GM23338 (cell line): ENCODE measurements around the gene IFNLR1. TPM values are rescaled to one million over a fixed set of nuclear protein-coding genes. Genes with fewer than 3 reads are reported as not detected.

Experiments used
- ATAC-seq: fragments of 200-7000 bp; cut with Tn5 transposase; 3 replicates; pipeline ENCODE4 v1.9.1; 2020
- DNase-seq: peaks from one replicate; pipeline ENCODE4 v3.0.0-alpha.2; 2015; ENCODE audit warnings: low spot score
- H2AFZ ChIP-seq: fragments of 200-600 bp; sonication (generic); 2 replicates; pipeline ENCODE4 v1.8.0; 2016; ENCODE audit warnings: antibody characterized with exemption, mild to moderate bottlenecking, moderate library complexity
- H3F3A ChIP-seq: fragments of 200-600 bp; sonication (generic); replicated peaks from 2 replicates; pipeline ENCODE4 v1.8.0; 2017; ENCODE audit warnings: antibody characterized with exemption, mixed run types, low read depth
- H3K27ac ChIP-seq: fragments of 200-600 bp; sonication (generic); 2 replicates; pipeline ENCODE4 v1.6.1; 2016; ENCODE audit warnings: low read depth
- H3K27me3 ChIP-seq: fragments of 200-600 bp; sonication (generic); 2 replicates; pipeline ENCODE4 v1.8.0; 2016; ENCODE audit warnings: mild to moderate bottlenecking, mixed run types, moderate library complexity; ENCODE audit not compliant: insufficient read depth
- H3K36me3 ChIP-seq: fragments of 200-600 bp; sonication (generic); 2 replicates; pipeline ENCODE4 v1.8.0; 2016; ENCODE audit warnings: mild to moderate bottlenecking; ENCODE audit not compliant: insufficient read depth
- H3K4me1 ChIP-seq: fragments of 200-600 bp; sonication (generic); 2 replicates; pipeline ENCODE4 v1.8.0; 2016; ENCODE audit warnings: mild to moderate bottlenecking, moderate library complexity; ENCODE audit not compliant: insufficient read depth
- H3K4me2 ChIP-seq: fragments of 200-600 bp; sonication (generic); 2 replicates; pipeline ENCODE4 v1.7.1; 2017; ENCODE audit warnings: mixed run types
- H3K4me3 ChIP-seq: fragments of 200-600 bp; sonication (generic); 2 replicates; pipeline ENCODE4 v1.6.1; 2016; ENCODE audit warnings: mixed run types
- H3K79me2 ChIP-seq: fragments of 200-600 bp; sonication (generic); replicated peaks from 2 replicates; pipeline ENCODE4 v1.8.0; 2017; ENCODE audit warnings: mild to moderate bottlenecking; ENCODE audit not compliant: insufficient read depth
- H3K9me2 ChIP-seq: fragments of 200-600 bp; sonication (generic); 2 replicates; pipeline ENCODE4 v1.8.0; 2017; ENCODE audit not compliant: insufficient read depth
- H4K20me1 ChIP-seq: fragments of 200-600 bp; sonication (generic); replicated peaks from 2 replicates; pipeline ENCODE4 v1.8.0; 2017; ENCODE audit warnings: mild to moderate bottlenecking; ENCODE audit not compliant: insufficient read depth
- H3K27ac Mint-ChIP-seq: 2 replicates; pipeline ENCODE4 v1.8.0; 2020; ENCODE audit warnings: inconsistent platforms, mild to moderate bottlenecking, moderate library complexity, mixed read lengths
- H3K27me3 Mint-ChIP-seq: 3 replicates; pipeline ENCODE4 v1.8.0; 2022; ENCODE audit warnings: low read depth, mild to moderate bottlenecking, moderate library complexity, mixed read lengths, inconsistent platforms; ENCODE audit not compliant: insufficient read depth, poor library complexity
- H3K36me3 Mint-ChIP-seq: 3 replicates; pipeline ENCODE4 v1.8.0; 2021; ENCODE audit warnings: low read depth, mild to moderate bottlenecking, inconsistent platforms, moderate library complexity, mixed read lengths
- H3K4me1 Mint-ChIP-seq: 3 replicates; pipeline ENCODE4 v1.8.0; 2020; ENCODE audit warnings: mild to moderate bottlenecking, inconsistent platforms, mixed read lengths
- H3K4me3 Mint-ChIP-seq: 3 replicates; pipeline ENCODE4 v1.8.0; 2021; ENCODE audit warnings: moderate library complexity, mild to moderate bottlenecking, inconsistent platforms, mixed read lengths
- H3K9me3 Mint-ChIP-seq: 3 replicates; pipeline ENCODE4 v1.8.0; 2020; ENCODE audit warnings: moderate library complexity, mild to moderate bottlenecking, inconsistent platforms, mixed read lengths
- CREB1 ChIP-seq: fragments of 250-450 bp; sonication (Bioruptor Pico); IDR thresholded peaks from 2 replicates; pipeline ENCODE4 v1.5.0; 2020; ENCODE audit warnings: low read depth, mild to moderate bottlenecking, moderate library complexity
- EZH2 ChIP-seq: fragments of 200-600 bp; sonication (generic); IDR thresholded peaks from one replicate; pipeline ENCODE4 v1.8.0; 2017; ENCODE audit warnings: antibody characterized with exemption, mild to moderate bottlenecking, low read depth; ENCODE audit not compliant: unreplicated experiment
- EZH2phosphoT487 ChIP-seq: fragments of 200-600 bp; sonication (generic); IDR thresholded peaks from one replicate; pipeline ENCODE4 v1.8.1; 2018; ENCODE audit warnings: antibody characterized with exemption; ENCODE audit not compliant: unreplicated experiment
- JUNB ChIP-seq: IDR thresholded peaks from one replicate; pipeline ENCODE4 v1.6.1; 2016; ENCODE audit warnings: antibody characterized with exemption; ENCODE audit not compliant: unreplicated experiment
- NANOG ChIP-seq: IDR thresholded peaks from 2 replicates; pipeline ENCODE4 v1.6.1; 2016; ENCODE audit warnings: antibody characterized with exemption, borderline replicate concordance
- POLR2AphosphoS5 ChIP-seq: IDR thresholded peaks from 2 replicates; pipeline ENCODE4 v1.6.1; 2016; ENCODE audit warnings: antibody characterized with exemption, low read depth
- STAT1 ChIP-seq: IDR thresholded peaks from one replicate; pipeline ENCODE4 v1.6.1; 2016; ENCODE audit warnings: antibody characterized with exemption; ENCODE audit not compliant: unreplicated experiment
- ZNF114 ChIP-seq: fragments of 250-450 bp; sonication (Bioruptor Pico); IDR thresholded peaks from 2 replicates; pipeline ENCODE4 v1.5.0; 2020; ENCODE audit warnings: mild to moderate bottlenecking, moderate library complexity
- ZNF331 ChIP-seq: fragments of 250-450 bp; sonication (Bioruptor Pico); IDR thresholded peaks from 2 replicates; pipeline ENCODE4 v1.5.0; 2020; ENCODE audit warnings: low read depth, mild to moderate bottlenecking, moderate library complexity
- polyA plus RNA-seq: library from polyadenylated mRNA; unstranded; fragments of >200 nt; fragmentation: Nextera tagmentation; extraction: Ambion mirVana; gene quantifications from 2 replicates; pipeline ENCODE4 v1.2.1, GENCODE V29; 2016
- total RNA-seq: library from RNA; depleted of rRNA; stranded (reverse); fragments of >200 nt; shearing (Covaris generic); gene quantifications from 2 replicates; pipeline ENCODE4 v1.2.3, GENCODE V29; 2014
- TF ChIP-seq, protein P1 (sequence below): IDR thresholded peaks from 2 replicates; pipeline ENCODE4 v1.6.1; 2016; ENCODE audit warnings: antibody characterized with exemption
- TF ChIP-seq, protein P2 (sequence below), 2 experiments: fragments of 200-600 bp in 1 of 2; sonication (generic) in 1 of 2; conservative IDR thresholded peaks; 2 replicates each; pipeline versions ENCODE4 v1.5.1 to v1.6.1; 2016 to 2017; ENCODE audit warnings: antibody characterized with exemption in 2 of 2, low read depth in 2 of 2, mild to moderate bottlenecking in 2 of 2, moderate library complexity in 1 of 2
- TF ChIP-seq, protein P3 (sequence below): fragments of 250-450 bp; sonication (Bioruptor Pico); IDR thresholded peaks from 2 replicates; pipeline ENCODE4 v1.5.0; 2020; ENCODE audit warnings: mild to moderate bottlenecking, moderate library complexity
- TF ChIP-seq, protein P4 (sequence below): IDR thresholded peaks from one replicate; pipeline ENCODE4 v1.6.1; 2018; ENCODE audit warnings: antibody characterized with exemption; ENCODE audit not compliant: unreplicated experiment

Gene IFNLR1
- total and polyA plus RNA-seq, 2 experiments from 2014 or later, result 4.2 to 6.2 TPM

DNA sequence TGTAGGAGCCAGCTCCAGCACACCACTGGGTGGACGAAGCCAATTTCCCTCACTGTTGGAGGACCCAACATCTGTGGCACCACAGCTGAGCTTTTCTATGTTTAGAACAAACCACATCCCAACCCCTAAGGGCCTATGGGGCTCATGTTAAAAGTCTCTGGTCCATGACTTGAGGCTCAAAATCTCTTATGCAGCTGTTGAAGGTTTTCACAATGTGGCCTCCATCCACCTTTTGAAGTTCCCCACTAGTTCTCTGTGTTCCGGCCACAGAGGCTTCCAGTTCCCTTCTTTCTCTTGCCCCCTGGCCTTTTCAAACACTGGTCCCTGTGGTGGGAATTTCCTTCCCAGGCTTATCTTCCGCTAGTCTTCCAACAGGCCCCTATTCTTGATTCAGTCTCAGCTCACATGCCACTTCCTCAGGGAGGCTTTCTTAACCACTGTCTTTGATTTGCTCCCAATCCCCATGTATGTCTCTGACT is 3.9 kb upstream of the IFNLR1 start:
- H3K27ac Mint-ChIP-seq, result no peak overlapping the region
- Histone ChIP-seq H3K4me2 (no peak overlapping the region), H3K36me3 (no peaks in the 10 kb centered on the region), H2AFZ (no peak overlapping the region), H3K4me1 (peaks cover 11% of the 10 kb centered on the region), H3K9me2 (no peaks in the 10 kb centered on the region), H3K27me3 (no peaks in the 10 kb centered on the region), H3F3A (no peaks in the 10 kb centered on the region), H3K79me2 (no peaks in the 10 kb centered on the region), H3K4me3 (no peak overlapping the region), H4K20me1 (no peaks in the 10 kb centered on the region), H3K27ac (no peak overlapping the region)
- no peaks in the 10 kb centered on the region; the same call in 2 of the 3 replicates for H3K36me3 Mint-ChIP-seq
- no peaks in the 10 kb centered on the region; the same call in 2 of the 3 replicates for H3K9me3 Mint-ChIP-seq
- H3K27me3 Mint-ChIP-seq, result peaks cover 18% of the 10 kb centered on the region
- H3K4me3 Mint-ChIP-seq, result no peak overlapping the region
- peaks cover 10% of the 10 kb centered on the region for H3K4me1 Mint-ChIP-seq
- DNase-seq (no peak), ATAC-seq (no peak)
- TF ChIP-seq, protein P1, sequence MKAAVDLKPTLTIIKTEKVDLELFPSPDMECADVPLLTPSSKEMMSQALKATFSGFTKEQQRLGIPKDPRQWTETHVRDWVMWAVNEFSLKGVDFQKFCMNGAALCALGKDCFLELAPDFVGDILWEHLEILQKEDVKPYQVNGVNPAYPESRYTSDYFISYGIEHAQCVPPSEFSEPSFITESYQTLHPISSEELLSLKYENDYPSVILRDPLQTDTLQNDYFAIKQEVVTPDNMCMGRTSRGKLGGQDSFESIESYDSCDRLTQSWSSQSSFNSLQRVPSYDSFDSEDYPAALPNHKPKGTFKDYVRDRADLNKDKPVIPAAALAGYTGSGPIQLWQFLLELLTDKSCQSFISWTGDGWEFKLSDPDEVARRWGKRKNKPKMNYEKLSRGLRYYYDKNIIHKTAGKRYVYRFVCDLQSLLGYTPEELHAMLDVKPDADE, result no peak
- TF ChIP-seq JUNB, result no peak
- TF ChIP-seq EZH2, result no peak
- no peak for TF ChIP-seq EZH2phosphoT487
- TF ChIP-seq NANOG, result no peak
- TF ChIP-seq, protein P2, sequence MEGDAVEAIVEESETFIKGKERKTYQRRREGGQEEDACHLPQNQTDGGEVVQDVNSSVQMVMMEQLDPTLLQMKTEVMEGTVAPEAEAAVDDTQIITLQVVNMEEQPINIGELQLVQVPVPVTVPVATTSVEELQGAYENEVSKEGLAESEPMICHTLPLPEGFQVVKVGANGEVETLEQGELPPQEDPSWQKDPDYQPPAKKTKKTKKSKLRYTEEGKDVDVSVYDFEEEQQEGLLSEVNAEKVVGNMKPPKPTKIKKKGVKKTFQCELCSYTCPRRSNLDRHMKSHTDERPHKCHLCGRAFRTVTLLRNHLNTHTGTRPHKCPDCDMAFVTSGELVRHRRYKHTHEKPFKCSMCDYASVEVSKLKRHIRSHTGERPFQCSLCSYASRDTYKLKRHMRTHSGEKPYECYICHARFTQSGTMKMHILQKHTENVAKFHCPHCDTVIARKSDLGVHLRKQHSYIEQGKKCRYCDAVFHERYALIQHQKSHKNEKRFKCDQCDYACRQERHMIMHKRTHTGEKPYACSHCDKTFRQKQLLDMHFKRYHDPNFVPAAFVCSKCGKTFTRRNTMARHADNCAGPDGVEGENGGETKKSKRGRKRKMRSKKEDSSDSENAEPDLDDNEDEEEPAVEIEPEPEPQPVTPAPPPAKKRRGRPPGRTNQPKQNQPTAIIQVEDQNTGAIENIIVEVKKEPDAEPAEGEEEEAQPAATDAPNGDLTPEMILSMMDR (conservative IDR thresholded peaks at IDR 0.05; ENCODE audit: low read depth in 2 of 2), result no peak
- TF ChIP-seq CREB1 (CRISPR knock-in tag), result no peak
- TF ChIP-seq, protein P3, sequence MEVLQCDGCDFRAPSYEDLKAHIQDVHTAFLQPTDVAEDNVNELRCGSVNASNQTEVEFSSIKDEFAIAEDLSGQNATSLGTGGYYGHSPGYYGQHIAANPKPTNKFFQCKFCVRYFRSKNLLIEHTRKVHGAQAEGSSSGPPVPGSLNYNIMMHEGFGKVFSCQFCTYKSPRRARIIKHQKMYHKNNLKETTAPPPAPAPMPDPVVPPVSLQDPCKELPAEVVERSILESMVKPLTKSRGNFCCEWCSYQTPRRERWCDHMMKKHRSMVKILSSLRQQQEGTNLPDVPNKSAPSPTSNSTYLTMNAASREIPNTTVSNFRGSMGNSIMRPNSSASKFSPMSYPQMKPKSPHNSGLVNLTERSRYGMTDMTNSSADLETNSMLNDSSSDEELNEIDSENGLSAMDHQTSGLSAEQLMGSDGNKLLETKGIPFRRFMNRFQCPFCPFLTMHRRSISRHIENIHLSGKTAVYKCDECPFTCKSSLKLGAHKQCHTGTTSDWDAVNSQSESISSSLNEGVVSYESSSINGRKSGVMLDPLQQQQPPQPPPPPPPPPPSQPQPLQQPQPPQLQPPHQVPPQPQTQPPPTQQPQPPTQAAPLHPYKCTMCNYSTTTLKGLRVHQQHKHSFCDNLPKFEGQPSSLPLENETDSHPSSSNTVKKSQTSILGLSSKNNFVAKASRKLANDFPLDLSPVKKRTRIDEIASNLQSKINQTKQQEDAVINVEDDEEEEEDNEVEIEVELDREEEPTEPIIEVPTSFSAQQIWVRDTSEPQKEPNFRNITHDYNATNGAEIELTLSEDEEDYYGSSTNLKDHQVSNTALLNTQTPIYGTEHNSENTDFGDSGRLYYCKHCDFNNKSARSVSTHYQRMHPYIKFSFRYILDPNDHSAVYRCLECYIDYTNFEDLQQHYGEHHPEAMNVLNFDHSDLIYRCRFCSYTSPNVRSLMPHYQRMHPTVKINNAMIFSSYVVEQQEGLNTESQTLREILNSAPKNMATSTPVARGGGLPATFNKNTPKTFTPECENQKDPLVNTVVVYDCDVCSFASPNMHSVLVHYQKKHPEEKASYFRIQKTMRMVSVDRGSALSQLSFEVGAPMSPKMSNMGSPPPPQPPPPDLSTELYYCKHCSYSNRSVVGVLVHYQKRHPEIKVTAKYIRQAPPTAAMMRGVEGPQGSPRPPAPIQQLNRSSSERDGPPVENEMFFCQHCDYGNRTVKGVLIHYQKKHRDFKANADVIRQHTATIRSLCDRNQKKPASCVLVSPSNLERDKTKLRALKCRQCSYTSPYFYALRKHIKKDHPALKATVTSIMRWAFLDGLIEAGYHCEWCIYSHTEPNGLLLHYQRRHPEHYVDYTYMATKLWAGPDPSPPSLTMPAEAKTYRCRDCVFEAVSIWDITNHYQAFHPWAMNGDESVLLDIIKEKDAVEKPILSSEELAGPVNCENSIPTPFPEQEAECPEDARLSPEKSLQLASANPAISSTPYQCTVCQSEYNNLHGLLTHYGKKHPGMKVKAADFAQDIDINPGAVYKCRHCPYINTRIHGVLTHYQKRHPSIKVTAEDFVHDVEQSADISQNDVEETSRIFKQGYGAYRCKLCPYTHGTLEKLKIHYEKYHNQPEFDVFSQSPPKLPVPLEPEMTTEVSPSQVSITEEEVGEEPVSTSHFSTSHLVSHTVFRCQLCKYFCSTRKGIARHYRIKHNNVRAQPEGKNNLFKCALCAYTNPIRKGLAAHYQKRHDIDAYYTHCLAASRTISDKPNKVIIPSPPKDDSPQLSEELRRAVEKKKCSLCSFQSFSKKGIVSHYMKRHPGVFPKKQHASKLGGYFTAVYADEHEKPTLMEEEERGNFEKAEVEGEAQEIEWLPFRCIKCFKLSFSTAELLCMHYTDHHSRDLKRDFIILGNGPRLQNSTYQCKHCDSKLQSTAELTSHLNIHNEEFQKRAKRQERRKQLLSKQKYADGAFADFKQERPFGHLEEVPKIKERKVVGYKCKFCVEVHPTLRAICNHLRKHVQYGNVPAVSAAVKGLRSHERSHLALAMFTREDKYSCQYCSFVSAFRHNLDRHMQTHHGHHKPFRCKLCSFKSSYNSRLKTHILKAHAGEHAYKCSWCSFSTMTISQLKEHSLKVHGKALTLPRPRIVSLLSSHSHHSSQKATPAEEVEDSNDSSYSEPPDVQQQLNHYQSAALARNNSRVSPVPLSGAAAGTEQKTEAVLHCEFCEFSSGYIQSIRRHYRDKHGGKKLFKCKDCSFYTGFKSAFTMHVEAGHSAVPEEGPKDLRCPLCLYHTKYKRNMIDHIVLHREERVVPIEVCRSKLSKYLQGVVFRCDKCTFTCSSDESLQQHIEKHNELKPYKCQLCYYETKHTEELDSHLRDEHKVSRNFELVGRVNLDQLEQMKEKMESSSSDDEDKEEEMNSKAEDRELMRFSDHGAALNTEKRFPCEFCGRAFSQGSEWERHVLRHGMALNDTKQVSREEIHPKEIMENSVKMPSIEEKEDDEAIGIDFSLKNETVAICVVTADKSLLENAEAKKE, result no peak
- no peak for TF ChIP-seq ZNF114
- TF ChIP-seq, protein P4, sequence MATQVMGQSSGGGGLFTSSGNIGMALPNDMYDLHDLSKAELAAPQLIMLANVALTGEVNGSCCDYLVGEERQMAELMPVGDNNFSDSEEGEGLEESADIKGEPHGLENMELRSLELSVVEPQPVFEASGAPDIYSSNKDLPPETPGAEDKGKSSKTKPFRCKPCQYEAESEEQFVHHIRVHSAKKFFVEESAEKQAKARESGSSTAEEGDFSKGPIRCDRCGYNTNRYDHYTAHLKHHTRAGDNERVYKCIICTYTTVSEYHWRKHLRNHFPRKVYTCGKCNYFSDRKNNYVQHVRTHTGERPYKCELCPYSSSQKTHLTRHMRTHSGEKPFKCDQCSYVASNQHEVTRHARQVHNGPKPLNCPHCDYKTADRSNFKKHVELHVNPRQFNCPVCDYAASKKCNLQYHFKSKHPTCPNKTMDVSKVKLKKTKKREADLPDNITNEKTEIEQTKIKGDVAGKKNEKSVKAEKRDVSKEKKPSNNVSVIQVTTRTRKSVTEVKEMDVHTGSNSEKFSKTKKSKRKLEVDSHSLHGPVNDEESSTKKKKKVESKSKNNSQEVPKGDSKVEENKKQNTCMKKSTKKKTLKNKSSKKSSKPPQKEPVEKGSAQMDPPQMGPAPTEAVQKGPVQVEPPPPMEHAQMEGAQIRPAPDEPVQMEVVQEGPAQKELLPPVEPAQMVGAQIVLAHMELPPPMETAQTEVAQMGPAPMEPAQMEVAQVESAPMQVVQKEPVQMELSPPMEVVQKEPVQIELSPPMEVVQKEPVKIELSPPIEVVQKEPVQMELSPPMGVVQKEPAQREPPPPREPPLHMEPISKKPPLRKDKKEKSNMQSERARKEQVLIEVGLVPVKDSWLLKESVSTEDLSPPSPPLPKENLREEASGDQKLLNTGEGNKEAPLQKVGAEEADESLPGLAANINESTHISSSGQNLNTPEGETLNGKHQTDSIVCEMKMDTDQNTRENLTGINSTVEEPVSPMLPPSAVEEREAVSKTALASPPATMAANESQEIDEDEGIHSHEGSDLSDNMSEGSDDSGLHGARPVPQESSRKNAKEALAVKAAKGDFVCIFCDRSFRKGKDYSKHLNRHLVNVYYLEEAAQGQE, result no peak
- TF ChIP-seq STAT1, result no peak
- TF ChIP-seq POLR2AphosphoS5, result no peak
- no peak for TF ChIP-seq ZNF331 (CRISPR knock-in tag)
